Prostate gland (tissue), 2 donors: Measurements from ENCODE around the gene CFAP97D1.

Experiments
- CTCF ChIP-seq, 4 experiments: fragments of 200-600 bp in 2 of 4; fragments of 450-650 bp in 2 of 4; sonication (generic) in 2 of 4; IDR thresholded peaks; 1 replicate in 3 of 4; 2 replicates in 1 of 4; pipeline ENCODE4 v1.5.1; 2016 to 2019; ENCODE audit warnings: antibody characterized with exemption in 4 of 4, mild to moderate bottlenecking in 2 of 4, moderate library complexity in 2 of 4
- POLR2A ChIP-seq: fragments of 450-650 bp; IDR thresholded peaks from one replicate; pipeline ENCODE4 v1.6.1; 2016; ENCODE audit warnings: antibody characterized with exemption, mild to moderate bottlenecking

- TF ChIP-seq CTCF (IDR thresholded peaks at IDR 0.05) (no peak), POLR2A (no peak)
Measured at GRCh38 chr17:43745541-43745940, 34.7 kb upstream of the CFAP97D1 start.
